Hepatocyte (in vitro differentiated cells): ENCODE results near the gene TMEM184B. TPM values are rescaled to one million over a fixed set of nuclear protein-coding genes. Genes with fewer than 3 reads are reported as not detected.
"Not testable (repeated sequence)": the region's sequence is repeated elsewhere in the genome, so short reads cannot be mapped to it uniquely, and the experiment has no call there.

Source experiments
- DNase-seq: peaks from one replicate; pipeline ENCODE4 v3.0.0-alpha.2; 2016; ENCODE audit warnings: low spot score
- H2AFZ ChIP-seq: fragments of 200-600 bp; sonication (generic); 2 replicates; pipeline ENCODE4 v1.6.0; 2016; ENCODE audit warnings: antibody characterized with exemption, mild to moderate bottlenecking
- H3K27ac ChIP-seq: fragments of 200-600 bp; sonication (generic); 2 replicates; pipeline ENCODE4 v1.5.1; 2016; ENCODE audit warnings: mild to moderate bottlenecking
- H3K27me3 ChIP-seq: fragments of 200-600 bp; sonication (generic); 2 replicates; pipeline ENCODE4 v1.6.1; 2016
- H3K36me3 ChIP-seq: fragments of 200-600 bp; sonication (generic); replicated peaks from 2 replicates; pipeline ENCODE4 v1.5.1; 2016; ENCODE audit warnings: low read depth; ENCODE audit not compliant: insufficient read depth
- H3K4me1 ChIP-seq: fragments of 200-600 bp; sonication (generic); 2 replicates; pipeline ENCODE4 v1.5.1; 2016; ENCODE audit warnings: mild to moderate bottlenecking, moderate library complexity; ENCODE audit not compliant: insufficient read depth
- H3K4me2 ChIP-seq: fragments of 200-600 bp; sonication (generic); 2 replicates; pipeline ENCODE4 v1.6.0; 2016
- H3K4me3 ChIP-seq: fragments of 200-600 bp; sonication (generic); 2 replicates; pipeline ENCODE4 v1.5.1; 2016; ENCODE audit warnings: mild to moderate bottlenecking
- H3K79me2 ChIP-seq: fragments of 200-600 bp; sonication (generic); 2 replicates; pipeline ENCODE4 v1.6.0; 2017; ENCODE audit warnings: mild to moderate bottlenecking
- H3K9me2 ChIP-seq: fragments of 200-600 bp; sonication (generic); replicated peaks from 2 replicates; pipeline ENCODE4 v1.6.0; 2017; ENCODE audit warnings: mild to moderate bottlenecking; ENCODE audit not compliant: insufficient read depth
- H3K9me3 ChIP-seq: fragments of 200-600 bp; sonication (generic); 2 replicates; pipeline ENCODE4 v1.5.1; 2016; ENCODE audit warnings: low read depth, mild to moderate bottlenecking
- H4K20me1 ChIP-seq: fragments of 200-600 bp; sonication (generic); 2 replicates; pipeline ENCODE4 v1.6.0; 2016; ENCODE audit warnings: mild to moderate bottlenecking; ENCODE audit not compliant: insufficient read depth, poor library complexity, severe bottlenecking
- EZH2 ChIP-seq: fragments of 200-600 bp; sonication (generic); IDR thresholded peaks from 2 replicates; pipeline ENCODE4 v1.6.1; 2016; ENCODE audit warnings: antibody characterized with exemption, mild to moderate bottlenecking, borderline replicate concordance
- EZH2phosphoT487 ChIP-seq: fragments of 200-600 bp; sonication (generic); IDR thresholded peaks from one replicate; pipeline ENCODE4 v1.6.1; 2018; ENCODE audit warnings: antibody characterized with exemption, mild to moderate bottlenecking, low read depth, moderate library complexity; ENCODE audit not compliant: unreplicated experiment, severe bottlenecking
- WGBS: methylation state at CpG from one replicate; pipeline ENCODE4 v1.1.6; 2016; ENCODE audit warnings: low lambda C conversion rate; ENCODE audit errors: missing lambda C conversion rate; 5-methylcytosine and 5-hydroxymethylcytosine counted together
- polyA plus RNA-seq: library from polyadenylated mRNA; unstranded; fragments of >200 nt; fragmentation: Nextera tagmentation; extraction: Ambion mirVana; gene quantifications from 2 replicates; pipeline ENCODE4 v1.2.1, GENCODE V29; 2016
- total RNA-seq: library from RNA; depleted of rRNA; stranded (reverse); fragments of >200 nt; gene quantifications from 2 replicates; pipeline ENCODE4 v1.2.3, GENCODE V29; 2014
- TF ChIP-seq, protein P1 (sequence below): fragments of 200-600 bp; sonication (generic); IDR thresholded peaks from 2 replicates; pipeline ENCODE4 v1.5.1; 2016; ENCODE audit warnings: antibody characterized with exemption, mild to moderate bottlenecking; ENCODE audit not compliant: poor library complexity

TMEM184B gene
- total and polyA plus RNA-seq, 2 experiments from 2014 or later: 58.2 to 102 TPM

DNA sequence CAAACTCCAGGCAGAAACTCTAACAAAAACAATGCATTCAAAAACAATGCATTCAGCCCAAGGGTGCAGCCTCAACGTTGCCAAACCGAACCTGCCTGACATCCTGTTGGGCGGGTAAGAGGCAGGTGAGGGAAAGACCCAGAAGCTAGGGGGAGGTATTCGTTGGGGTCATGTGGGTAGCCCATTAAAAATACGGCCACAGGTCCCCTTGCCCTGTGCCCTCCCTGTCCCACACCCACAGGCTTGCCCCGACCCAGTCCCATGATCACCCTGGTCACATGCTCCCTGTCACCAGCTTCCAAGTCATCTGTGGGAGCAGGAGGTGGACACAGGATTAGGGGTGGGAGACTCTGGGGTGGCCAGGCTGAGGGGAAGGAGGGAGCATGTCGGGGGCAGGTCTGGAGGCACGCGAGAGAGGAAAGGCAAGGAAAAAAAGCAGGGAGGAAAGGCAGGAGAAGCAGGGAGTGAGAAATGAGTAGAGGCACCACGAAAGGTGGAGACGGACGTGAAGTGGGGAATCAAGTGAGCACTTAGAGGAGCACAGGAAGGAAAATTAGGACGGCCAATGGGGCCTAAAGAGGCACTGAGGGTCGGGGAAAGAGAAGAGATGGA lies 91.9 kb downstream of the TMEM184B start:
- WGBS: 26% methylated on average over 13 of the region's 14 CpGs
- H3K4me1 ChIP-seq: peaks cover 24% of the 10 kb centered on the region
- DNase-seq: peak; percentile 66

DNA sequence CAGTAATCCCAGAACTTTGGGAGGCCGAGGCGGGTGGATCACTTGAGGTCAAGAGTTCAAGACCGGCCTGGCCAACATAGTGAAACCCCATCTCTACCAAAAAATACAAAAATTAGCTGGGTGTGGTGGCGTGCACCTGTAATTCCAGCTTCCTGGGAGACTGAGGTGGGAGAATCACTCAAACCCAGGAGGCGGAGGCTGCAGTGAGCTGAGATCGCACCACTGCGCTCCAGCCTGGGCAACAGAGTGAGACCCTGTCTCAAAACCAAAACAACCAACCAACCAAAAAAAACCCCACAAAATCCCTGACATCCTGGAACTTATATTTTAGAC lies 94.2 kb downstream of the TMEM184B start:
- H3K27me3 ChIP-seq, H3K9me2 ChIP-seq, DNase-seq, H4K20me1 ChIP-seq, H3K9me3 ChIP-seq, H2AFZ ChIP-seq, H3K4me2 ChIP-seq, H3K36me3 ChIP-seq, H3K4me3 ChIP-seq: not testable (repeated sequence)
- peak overlapping the region; percentile 97 for H3K27ac ChIP-seq
- WGBS: 95% methylated on average over 7 of the region's 7 CpGs
- peaks cover 14% of the 10 kb centered on the region for H3K79me2 ChIP-seq
- H3K4me1 ChIP-seq: peaks cover 24% of the 10 kb centered on the region

More for the DNA sequence above, 91.9 kb downstream of the TMEM184B start:
- H4K20me1 ChIP-seq: no peaks in the 10 kb centered on the region
- peak overlapping the region; percentile 81 for H3K4me2 ChIP-seq
- peaks cover 11% of the 10 kb centered on the region for H3K79me2 ChIP-seq
- H3K36me3 ChIP-seq: no peaks in the 10 kb centered on the region
- H3K9me3 ChIP-seq: no peaks in the 10 kb centered on the region
- H3K9me2 ChIP-seq: no peaks in the 10 kb centered on the region
- H3K27ac ChIP-seq: peak overlapping the region; percentile 97
- H3K27me3 ChIP-seq: no peaks in the 10 kb centered on the region
- no peak overlapping the region for H2AFZ ChIP-seq
- TF ChIP-seq EZH2: no peak
- TF ChIP-seq EZH2phosphoT487: no peak
- TF ChIP-seq, protein P1, sequence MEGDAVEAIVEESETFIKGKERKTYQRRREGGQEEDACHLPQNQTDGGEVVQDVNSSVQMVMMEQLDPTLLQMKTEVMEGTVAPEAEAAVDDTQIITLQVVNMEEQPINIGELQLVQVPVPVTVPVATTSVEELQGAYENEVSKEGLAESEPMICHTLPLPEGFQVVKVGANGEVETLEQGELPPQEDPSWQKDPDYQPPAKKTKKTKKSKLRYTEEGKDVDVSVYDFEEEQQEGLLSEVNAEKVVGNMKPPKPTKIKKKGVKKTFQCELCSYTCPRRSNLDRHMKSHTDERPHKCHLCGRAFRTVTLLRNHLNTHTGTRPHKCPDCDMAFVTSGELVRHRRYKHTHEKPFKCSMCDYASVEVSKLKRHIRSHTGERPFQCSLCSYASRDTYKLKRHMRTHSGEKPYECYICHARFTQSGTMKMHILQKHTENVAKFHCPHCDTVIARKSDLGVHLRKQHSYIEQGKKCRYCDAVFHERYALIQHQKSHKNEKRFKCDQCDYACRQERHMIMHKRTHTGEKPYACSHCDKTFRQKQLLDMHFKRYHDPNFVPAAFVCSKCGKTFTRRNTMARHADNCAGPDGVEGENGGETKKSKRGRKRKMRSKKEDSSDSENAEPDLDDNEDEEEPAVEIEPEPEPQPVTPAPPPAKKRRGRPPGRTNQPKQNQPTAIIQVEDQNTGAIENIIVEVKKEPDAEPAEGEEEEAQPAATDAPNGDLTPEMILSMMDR: no peak
- peak overlapping the region; percentile 30 for H3K4me3 ChIP-seq

DNA sequence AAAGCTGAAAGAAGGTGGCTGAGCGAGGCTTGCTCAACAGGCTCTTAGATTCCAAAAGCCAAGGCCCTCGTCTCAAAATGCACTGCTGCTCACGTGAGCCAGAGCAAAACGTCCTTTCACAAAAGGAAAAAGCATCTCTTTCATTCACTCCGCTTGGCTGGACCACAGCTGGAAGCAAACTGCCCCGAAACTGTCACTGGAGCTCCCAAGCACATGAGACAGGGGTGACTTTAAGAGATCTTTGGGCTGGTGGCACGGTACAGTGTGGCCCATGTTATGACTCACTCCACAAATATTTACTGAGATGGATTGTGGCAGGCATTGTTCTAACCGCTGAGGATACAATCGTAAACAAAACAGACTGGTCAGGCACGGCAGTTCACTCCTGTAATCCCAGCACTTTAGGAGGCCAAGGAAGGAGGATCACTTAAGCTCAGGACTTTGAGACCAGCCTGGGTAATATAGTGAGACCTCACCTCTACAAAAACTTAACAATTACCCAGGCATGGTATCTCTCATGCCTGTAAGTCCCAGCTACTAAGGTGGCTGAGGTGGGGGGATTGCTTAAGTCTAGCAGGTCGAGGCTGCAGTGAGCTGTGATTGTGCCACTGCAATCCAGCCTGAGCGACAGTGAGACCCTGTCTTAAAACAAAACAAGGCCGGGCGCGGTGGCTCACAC lies 94.7 kb downstream of the TMEM184B start:
- no peaks in the 10 kb centered on the region for H4K20me1 ChIP-seq
- H3K4me1 ChIP-seq: peaks cover 24% of the 10 kb centered on the region
- 34% methylated on average over 15 of the region's 15 CpGs for WGBS
- DNase-seq: peak; percentile 80
- H2AFZ ChIP-seq: no peak overlapping the region
- H3K79me2 ChIP-seq: peaks cover 14% of the 10 kb centered on the region
- H3K9me3 ChIP-seq: no peaks in the 10 kb centered on the region
- H3K36me3 ChIP-seq: no peaks in the 10 kb centered on the region
- no peaks in the 10 kb centered on the region for H3K9me2 ChIP-seq
- no peak overlapping the region for H3K4me3 ChIP-seq
- peak overlapping the region; percentile 97 for H3K27ac ChIP-seq
- peak overlapping the region; percentile 38 for H3K4me2 ChIP-seq
- no peaks in the 10 kb centered on the region for H3K27me3 ChIP-seq
- no peak for TF ChIP-seq EZH2
- TF ChIP-seq EZH2phosphoT487: no peak
- TF ChIP-seq, protein P1: no peak

DNA sequence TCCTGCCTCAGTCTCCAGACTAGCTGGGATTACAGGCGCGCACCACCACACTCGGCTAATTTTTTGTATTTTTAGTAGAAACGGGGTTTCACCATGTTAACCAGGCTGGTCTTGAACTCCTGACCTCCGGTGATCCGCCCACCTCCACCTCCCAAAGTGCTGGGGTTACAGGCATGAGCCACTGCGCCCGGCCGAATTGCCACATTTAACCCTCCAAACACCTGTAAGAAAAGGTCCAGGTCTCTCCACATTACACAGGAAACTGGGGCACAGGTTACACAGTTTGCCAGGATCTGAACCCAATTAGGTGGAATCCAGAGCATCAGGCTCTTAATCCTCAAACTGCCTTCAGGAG lies 95.3 kb downstream of the TMEM184B start:
- H2AFZ ChIP-seq, H3K27me3 ChIP-seq, DNase-seq, H3K36me3 ChIP-seq, H3K9me2 ChIP-seq, H4K20me1 ChIP-seq, H3K9me3 ChIP-seq, H3K4me3 ChIP-seq: not testable (repeated sequence)
- H3K4me2 ChIP-seq: peak overlapping the region; percentile 38
- 50% methylated on average over 9 of the region's 9 CpGs for WGBS
- H3K27ac ChIP-seq: peak overlapping the region; percentile 97
- peaks cover 14% of the 10 kb centered on the region for H3K79me2 ChIP-seq
- peaks cover 24% of the 10 kb centered on the region for H3K4me1 ChIP-seq
